A204.1 (cell line): ENCODE data around the gene KCNQ1.

ENCODE experiments used
- FAIRE-seq: peaks from 2 replicates; lab custom pipeline; 2012; peaks lifted over from hg19 to GRCh38; lab: Jason Lieb, UNC

The KCNQ1 gene

DNA sequence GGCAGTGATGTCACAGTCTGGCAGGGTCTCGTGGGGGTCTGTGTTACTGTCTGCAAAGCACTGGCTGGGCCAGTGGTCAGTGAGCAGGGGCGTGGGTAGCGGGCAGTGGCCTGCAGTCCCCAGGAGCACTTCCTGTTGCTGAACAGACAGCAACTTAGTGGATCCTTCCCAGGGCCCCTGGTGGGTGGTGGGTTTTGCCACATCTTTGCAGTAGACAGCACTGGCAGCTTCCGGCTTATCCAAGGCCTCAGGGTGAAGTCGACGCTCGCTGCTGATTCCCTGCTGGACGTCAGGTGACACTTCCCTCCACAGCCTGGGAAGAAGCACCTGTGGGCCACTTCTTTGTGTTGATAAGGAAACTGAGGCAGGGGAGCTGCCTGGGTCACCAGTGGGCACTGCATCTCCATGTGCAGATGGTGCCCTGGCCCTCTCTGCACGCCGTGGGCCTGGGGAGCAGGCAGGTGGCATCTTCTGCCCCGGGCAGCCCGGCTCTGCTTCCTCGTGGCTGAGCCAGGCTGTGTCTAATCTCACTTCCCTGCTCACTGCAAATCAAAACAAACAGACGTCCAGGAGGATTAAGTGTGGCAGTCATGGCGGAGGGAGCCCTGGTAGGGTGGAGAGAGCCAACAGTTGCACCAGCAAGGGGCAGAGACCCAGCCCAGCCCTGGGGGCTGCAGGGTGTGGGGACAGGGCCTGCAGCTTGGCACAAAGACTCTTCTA, 79.8 kb downstream of the KCNQ1 start:
- FAIRE-seq = no peak

DNA sequence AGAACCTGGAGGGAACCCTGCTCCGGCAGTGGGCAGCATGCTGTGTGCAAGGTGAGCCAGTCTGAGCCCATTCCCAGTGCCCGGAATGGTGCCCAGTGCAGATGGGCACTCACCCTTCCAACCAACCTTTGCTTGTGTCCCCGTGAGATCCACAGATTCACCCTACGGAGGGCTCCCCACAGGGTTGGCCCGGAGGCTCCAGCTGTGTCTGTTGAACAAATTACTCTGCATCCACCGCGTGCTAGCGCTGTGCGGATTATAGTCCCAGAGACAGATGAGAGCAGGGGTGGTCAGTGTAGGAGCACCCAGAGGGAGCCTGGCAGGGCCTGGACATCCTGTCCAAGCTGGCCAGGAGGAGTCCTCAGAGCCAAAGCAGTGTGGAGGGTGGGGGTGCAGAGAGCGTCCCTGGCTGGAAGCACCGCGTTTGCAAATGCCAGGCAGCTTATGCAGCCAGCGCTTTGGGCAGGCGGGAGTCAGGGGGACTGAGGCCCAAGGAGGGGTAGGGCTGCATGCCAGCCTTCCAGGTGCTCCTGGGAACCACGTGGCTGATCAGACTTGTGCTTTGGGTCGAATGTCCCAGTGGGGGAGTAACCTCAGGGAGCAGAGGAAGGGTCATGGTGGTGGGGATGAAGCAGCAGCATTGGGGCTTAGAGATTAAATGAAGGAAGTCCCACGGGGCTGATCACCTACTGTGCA, 80.5 kb downstream of the KCNQ1 start:
- FAIRE-seq = no peak

DNA sequence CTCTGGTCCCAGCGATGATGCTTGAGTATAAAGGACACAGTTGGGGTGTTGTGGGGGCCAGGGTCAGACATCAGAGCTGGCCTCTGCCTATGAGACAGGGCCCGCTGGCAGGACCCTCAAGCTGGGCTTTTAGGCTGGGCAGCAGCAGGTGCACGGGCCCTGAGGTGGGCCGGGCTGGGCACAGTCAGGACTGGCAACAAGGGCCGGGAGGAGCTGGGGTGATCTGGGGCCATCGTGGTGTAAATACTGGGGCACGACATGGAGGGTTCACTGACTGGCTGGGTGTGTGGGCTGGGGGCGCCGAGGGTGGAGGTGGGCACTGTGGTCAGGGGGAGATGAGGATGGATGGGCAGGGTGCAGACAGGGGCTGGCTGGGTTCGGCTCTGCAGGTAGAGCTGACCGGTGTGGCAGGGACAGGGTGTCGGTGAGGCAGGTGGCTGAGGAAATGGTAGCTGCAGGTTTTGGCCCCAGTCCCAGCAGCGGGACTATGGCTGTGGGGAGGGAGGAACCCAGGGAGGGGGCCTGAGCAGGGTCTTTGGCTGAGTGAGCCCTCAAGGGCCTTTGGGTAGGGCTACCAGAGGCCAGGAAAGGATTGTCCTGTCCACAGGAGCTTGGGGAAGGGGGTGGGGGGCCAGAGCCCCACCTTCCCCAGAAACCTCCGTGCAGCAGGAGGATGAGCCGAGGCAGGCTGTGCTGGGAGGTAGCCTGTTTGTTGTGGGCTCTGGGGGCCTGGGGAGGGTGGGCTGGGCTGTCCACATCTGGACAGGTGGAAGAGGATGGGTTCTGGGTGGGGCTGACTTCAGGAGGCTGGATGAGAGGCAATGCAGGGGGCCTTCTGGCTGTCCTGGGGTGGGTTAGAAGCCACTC, 81.4 kb downstream of the KCNQ1 start:
- FAIRE-seq = no peak

DNA sequence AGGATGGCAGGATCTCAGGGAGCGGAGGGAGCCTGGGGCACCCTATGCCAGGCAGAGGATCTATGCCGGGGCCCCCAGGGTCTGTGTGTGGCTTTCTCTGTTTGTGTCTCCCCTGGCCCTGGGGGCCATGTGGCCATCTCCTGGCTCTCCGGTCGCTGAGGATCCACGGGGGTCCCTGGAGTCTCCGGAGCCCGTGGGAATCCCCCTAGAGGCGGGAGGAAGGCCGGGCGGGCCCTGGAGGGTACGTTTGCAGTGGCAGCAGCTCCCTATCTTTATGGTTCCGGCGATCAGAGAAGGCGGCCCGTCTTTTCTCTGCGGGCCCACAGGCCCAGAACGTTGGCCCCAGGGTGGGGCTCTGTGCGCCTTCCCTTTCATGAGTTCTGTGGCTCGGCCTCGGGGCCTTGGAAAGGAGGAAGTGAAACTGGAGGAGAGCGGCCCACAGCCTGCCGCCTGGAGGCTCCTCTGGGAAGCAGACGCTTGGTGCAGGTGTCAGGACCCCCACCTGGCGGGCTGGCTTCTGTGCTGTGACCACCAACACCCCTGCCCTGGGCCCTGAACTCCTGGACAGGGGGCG, 82.1 kb downstream of the KCNQ1 start:
- FAIRE-seq = no peak

GRCh38 chr11:2527621-2528291, 82.9 kb downstream of the KCNQ1 start:
- FAIRE-seq = no peak

- FAIRE-seq = no peak
Observed at GRCh38 chr11:2528301-2529050, 83.7 kb downstream of the KCNQ1 start.

DNA sequence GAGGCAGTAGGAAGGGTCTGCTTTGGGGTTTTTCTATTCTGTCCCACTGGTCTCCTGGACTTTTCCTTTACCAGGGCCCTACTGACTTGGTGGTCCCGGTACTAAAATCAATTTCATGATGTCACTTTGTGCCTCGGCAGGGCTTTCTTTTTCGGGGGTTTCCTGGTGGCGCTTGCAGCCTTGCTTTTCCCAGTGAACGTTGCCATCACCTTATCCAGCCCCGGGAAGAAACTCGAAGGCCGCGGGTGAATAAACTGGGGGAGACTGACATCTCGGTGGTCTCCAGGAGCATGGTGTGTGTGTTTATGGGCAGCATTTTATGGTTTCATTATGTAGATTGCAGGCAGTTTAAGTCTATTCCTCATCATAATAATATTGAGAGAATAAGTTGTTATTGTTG, 84.4 kb downstream of the KCNQ1 start:
- no peak for FAIRE-seq

- no peak for FAIRE-seq
Observed at GRCh38 chr11:2529636-2530035, 84.8 kb downstream of the KCNQ1 start.

- FAIRE-seq = no peak
Observed at GRCh38 chr11:2530131-2530854, 85.5 kb downstream of the KCNQ1 start.

DNA sequence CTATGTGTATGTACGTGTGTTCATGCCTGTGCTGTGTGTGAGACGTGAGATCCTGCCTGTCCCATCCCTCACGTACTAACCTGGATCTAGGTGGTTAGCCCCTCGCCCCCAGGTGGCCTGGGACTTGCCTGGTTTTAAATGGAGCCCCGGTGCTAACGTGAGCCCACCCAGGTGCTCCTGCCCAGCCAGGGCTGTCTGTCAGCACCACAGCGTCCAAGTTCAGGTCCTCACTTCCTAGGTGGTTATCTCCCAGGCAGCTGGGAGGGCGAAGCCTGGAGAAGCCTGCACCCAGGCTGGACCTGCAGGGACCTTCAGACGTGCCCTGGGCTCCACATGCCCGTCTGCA, 86.0 kb downstream of the KCNQ1 start:
- FAIRE-seq = no peak

DNA sequence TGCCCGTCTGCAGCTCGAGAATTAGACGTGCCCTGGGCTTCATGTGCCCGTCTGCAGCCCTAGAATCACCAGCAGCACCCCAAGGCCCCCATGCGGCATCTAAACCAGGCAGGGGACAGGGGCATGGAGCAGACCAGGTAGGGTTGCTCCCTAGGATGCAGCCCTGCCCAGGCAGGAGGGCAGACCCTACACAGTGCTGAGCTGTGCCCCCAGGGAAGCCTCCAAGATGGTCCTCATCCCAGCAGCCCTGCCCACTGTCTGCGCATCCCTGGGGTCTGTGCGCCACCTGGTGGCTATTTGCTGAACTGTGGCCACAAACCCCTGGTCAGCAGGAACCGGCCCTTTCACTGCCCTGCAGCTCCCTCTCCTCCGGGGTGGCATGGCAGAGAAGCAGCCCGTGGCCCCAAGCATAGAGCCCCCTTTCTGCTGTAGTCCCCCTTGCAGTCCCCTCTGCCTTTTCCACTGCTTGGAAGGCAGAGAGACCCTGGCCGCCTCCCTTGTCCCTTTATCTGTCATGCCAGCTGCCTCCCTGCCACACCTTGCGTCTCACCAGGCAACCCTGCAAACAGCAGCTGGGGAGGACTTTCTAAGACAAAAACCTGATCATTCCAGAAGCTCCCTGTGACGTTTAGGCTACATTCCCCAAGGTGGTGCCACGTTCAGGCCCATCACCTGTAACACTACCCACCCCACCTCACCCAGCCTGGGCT, 86.6 kb downstream of the KCNQ1 start:
- no peak for FAIRE-seq

DNA sequence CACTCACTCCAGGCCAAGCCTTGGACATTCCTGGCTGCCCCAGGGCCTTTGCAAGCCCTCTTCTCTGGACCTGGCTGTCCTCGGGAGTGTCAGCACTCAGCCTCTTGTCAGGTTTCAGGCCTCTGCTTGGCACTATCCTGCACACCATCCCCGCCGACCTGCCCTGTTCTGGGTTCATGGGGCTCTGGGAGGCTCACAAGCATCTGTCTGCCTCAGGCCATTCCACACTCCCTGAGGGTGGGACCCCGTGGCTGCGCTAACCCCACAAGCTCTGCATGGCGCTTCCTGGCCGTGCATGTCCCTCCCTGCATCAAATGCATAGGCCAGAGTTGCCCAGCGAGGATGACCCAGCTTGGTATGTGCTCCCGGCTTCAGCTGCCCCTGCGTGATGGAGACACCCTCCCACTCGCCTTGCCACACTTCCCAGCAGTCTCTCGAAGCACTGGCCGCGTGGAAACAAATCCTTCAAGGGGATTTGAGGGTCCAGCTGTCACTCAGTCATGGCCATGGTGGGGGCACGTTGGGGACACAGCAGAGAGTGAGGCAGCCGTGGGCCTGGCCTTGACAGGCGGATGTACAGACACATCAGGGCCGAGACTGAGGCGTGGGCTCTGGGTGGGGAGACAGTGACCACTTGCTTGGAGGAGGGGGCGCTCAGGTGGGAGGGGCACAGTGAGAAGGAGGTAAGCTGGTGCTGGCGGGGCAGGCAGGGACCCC, 87.3 kb downstream of the KCNQ1 start:
- no peak for FAIRE-seq

- no peak for FAIRE-seq
Observed at GRCh38 chr11:2532704-2533586, 88.1 kb downstream of the KCNQ1 start.

DNA sequence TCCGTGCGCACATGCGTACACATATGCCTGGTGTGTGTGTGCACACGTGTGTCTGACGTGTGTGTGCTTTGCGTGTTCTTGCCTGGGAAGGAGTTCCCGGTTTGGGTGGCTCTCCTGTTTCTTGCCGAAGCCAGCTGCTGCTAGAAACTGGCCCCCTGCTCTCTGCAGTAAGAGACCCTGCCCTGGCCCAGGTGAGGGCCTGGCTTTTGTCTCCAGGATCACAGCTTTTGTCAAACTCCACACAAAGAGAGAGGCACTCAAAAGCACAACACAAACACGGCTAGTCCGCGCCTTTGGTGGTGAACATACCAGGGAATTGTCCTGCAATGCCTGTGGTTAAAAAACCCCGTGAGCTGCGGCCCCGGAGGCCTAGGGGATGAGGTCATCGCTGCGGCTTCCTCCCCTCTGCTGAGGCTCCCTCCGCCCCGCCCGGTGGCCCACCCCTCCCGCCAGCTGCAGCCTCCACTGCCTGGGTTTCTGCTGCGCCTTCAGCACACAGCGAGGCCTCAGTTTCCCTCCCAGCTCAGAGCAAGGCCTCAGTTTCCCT, 88.9 kb downstream of the KCNQ1 start:
- no peak for FAIRE-seq

DNA sequence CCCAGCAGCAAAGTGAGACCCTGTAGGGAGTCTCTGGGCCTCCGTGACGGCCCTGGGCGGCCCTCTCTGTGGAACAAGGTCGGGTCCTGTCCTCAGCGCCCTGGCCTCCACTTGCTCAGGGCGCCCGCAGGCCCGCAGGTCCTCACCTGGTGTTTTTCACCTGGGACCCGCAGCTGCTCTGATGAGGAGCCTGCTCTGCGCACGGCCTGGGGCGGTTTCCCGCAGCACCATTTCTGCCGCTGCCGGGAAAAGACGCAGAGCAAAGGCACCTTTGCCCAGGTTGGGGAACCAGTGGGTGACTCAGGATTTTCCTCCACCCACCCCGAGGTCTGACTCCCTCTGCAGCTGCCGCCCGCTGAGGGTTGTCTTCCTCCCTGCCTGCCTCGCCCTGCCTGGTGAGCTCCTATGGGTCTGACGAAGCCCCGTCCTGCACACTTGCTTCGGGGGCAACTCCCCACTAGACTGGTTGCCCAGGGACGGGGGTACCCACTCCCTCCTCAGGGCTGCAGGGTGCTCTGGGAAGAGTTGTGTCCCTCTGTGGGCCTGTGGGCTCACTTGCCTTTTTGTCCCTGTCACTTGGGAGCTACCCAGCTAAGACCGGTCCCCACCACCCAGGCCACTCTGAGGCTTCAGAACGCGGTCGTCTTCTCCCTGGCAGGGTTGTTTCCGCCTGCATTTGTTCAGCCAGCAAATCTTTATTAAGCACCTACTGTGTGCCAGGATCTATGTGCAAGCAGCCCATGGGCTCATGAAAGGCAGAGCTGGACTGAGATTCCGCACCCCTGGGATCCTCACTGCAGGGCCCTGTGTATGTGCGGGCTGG, 89.5 kb downstream of the KCNQ1 start:
- no peak for FAIRE-seq

DNA sequence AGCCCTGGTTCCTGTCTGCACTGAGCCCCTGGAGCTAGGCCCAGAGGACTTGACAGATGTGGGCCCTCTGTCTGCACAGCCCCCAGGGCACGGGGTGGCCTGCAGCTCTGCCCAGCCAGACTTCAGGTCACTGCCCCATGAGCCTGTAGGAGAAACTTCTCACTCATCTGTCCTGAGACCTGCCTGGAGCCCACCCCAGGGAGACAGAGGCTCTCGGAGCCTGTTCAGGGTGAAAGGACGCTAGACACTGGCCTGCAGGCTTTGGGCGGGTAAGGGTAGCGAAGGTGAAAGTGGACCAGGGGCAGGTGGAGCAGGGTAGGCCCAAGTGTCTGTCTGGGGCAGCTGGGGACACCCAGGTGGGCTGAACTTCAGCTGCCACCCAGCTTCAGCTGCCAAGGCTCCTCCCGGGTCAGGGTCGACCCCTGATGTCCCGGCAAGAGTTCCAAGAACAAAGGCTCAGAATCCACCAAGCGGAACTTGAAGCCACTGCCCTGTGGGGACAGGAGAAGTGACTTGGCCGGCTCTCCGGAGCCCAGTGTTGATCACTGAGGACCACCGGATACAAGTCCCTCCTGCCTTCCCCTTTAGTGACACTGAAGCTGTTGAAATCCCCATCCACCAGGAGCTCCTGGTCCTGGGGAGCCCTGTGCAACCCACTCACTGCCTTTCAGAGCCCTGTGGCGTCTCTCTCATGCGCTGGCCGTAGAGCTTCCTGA, 90.3 kb downstream of the KCNQ1 start:
- FAIRE-seq = no peak
